Muscle layer of colon (tissue), 2 donors: ENCODE measurements around the gene THSD7B.

Experiments used
- H3K27ac ChIP-seq: one replicate; pipeline ENCODE4 v1.7.0; 2013; ENCODE audit warnings: low read depth, mild to moderate bottlenecking, low read length, moderate library complexity
- H3K27me3 ChIP-seq, 2 donors: one replicate each; pipeline ENCODE4 v1.7.0; 2013; ENCODE audit warnings: low read length in 2 of 2, mild to moderate bottlenecking in 2 of 2; ENCODE audit not compliant: insufficient read depth in 2 of 2, control insufficient read depth in 1 of 2
- H3K36me3 ChIP-seq: one replicate; pipeline ENCODE4 v1.7.0; 2013; ENCODE audit warnings: mild to moderate bottlenecking, low read length; ENCODE audit not compliant: insufficient read depth
- H3K4me1 ChIP-seq: one replicate; pipeline ENCODE4 v1.7.0; 2013; ENCODE audit warnings: mild to moderate bottlenecking, low read length; ENCODE audit not compliant: insufficient read depth
- H3K4me3 ChIP-seq, 2 donors: one replicate each; pipeline ENCODE4 v1.7.0; 2013; ENCODE audit warnings: low read length in 2 of 2, low read depth in 1 of 2, mild to moderate bottlenecking in 1 of 2, moderate library complexity in 1 of 2
- H3K9ac ChIP-seq: one replicate; pipeline ENCODE4 v1.7.0; 2013; ENCODE audit warnings: low read length
- H3K9me3 ChIP-seq: one replicate; pipeline ENCODE4 v1.7.0; 2013; ENCODE audit warnings: mild to moderate bottlenecking, low read length
- donor health status: abdominal sarcoma.
- donor health status: Adenocarcinoma of cecum.

Gene THSD7B

DNA sequence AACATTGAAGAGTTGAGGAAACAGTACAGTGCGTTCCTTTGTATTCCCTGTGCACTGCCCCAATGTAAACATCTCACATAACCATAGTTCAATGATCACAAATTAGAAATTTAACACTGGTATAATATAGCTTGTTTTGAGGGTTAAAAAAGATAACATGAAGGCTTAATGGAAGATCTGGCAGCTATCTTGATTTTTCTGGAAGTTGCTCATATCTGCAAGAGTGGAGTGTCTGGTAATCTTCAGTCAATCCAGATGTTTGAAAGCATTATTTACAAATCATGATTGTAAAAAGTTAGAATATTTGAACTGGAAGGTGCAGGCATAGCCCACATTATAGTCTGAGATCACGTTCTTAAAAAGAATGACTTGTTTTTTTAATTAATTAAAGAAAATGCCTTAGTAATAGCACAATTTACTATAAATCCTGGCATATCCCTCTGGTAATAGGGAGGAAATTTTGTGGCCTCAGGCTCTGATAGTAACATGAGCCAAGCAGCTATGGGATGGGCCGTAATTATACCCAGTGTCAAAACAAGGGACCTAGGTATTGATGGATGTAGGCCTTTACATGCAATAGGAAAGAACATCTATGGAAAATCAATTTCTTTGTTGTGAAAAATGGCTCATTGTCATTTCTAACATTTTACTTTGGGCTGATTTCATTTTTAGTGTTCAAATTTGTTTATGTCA lies 418.0 kb downstream of the THSD7B start:
- Histone ChIP-seq H3K27ac (no peak overlapping the region), H3K4me1 (no peaks in the 10 kb centered on the region), H3K4me3 (no peak overlapping the region), H3K36me3 (no peaks in the 10 kb centered on the region), H3K27me3 (no peaks in the 10 kb centered on the region), H3K9me3 (no peaks in the 10 kb centered on the region), H3K9ac (no peak overlapping the region)

DNA sequence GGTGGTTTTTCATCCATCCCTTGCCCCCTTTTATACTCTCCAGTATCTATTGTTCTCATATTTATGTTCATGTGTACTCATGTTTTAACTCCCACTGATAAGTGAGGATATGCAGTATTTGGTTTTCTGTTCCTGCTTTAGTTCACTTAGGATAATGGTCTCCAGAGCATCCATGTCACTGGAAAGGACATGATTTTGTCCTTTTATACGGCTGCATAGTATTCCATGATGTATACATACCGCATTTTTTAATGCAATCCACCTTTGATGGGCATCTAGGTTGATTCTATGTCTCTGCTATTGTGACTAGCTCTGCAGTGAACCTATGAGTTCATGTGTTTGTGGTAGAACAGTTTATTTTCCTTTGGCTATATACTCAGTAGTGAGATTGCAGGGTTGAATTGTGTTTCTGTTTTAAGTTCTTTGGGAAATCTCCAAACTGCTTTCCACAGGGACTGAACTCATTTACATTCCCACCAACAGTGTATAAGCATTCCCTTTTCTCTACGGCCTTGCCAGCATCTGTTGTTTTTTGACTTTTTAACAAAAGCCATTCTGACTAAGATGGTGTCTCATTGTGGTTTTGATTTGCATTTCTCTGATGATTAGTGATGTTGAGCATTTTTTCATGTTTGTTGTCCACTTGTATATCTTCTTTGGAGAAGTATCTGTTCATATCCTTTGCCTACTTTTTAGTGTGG lies 420.2 kb downstream of the THSD7B start:
- H3K4me3 ChIP-seq = no peak overlapping the region
- no peak overlapping the region for H3K27ac ChIP-seq
- H3K27me3 ChIP-seq = no peaks in the 10 kb centered on the region
- no peaks in the 10 kb centered on the region for H3K36me3 ChIP-seq
- H3K9me3 ChIP-seq = no peaks in the 10 kb centered on the region
- H3K4me1 ChIP-seq = no peaks in the 10 kb centered on the region
- H3K9ac ChIP-seq = no peak overlapping the region

DNA sequence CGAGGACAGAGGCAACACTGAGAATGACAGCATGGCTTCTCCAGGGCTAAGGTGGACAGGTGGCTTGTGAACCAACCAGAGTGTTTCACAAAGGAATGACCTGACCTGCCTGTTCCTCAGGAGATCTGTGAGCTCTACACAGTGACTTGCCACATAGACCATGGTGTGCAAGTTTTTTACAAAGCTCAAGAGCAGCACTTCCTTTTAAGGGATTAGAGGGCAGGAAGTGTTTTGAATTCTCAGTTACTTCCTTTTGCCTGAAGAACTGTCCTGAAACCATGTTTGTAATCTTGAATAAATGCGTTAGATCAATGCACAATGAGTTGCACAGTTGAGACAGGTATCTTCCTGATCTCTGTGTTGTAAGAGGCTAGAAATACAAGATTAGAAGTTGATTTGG lies 421.9 kb downstream of the THSD7B start:
- Histone ChIP-seq H3K9ac (no peak overlapping the region), H3K4me3 (no peak overlapping the region), H3K27me3 (no peaks in the 10 kb centered on the region), H3K36me3 (no peaks in the 10 kb centered on the region), H3K9me3 (no peaks in the 10 kb centered on the region), H3K27ac (no peak overlapping the region), H3K4me1 (no peaks in the 10 kb centered on the region)

DNA sequence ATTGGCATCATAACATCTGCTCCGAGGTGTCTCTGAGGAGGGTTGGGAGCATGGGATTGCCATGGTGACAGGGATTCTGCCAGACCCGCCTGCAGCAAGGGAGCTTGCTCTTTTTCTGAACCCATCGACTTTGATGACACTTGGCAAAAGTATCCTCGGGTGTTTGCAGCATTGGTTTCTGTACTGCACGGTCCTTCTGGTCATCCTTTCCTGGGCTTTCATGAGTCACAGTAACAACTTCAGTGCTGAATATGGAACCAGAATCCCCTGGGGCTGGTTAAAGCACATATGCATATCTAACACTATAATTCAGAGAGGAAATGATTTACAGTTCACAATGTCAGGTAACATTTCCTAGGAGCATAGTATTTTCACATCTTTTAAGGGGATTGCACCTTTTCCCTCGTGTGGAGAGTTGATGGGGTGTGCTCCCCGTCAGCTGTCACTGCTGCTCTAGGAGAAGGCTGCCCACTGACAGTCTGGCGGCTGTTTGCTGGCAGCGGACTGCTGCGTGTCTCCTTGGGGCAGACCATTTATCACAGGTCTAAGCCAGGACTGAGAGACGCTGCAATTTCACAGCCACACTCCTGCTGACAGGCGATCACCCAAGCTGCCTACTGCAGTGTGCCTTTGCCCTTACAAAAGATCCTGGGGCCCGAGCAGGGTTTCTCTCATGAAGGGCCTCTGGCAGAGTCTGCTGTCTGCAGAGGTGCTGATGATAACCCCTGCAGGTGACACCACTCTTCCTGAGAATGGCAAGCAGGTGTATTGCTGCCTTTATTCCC lies 425.3 kb downstream of the THSD7B start:
- H3K4me1 ChIP-seq = no peaks in the 10 kb centered on the region
- no peaks in the 10 kb centered on the region for H3K27me3 ChIP-seq
- no peak overlapping the region for H3K27ac ChIP-seq
- no peak overlapping the region for H3K9ac ChIP-seq
- H3K4me3 ChIP-seq = no peak overlapping the region
- H3K36me3 ChIP-seq = no peaks in the 10 kb centered on the region
- H3K9me3 ChIP-seq = no peaks in the 10 kb centered on the region

DNA sequence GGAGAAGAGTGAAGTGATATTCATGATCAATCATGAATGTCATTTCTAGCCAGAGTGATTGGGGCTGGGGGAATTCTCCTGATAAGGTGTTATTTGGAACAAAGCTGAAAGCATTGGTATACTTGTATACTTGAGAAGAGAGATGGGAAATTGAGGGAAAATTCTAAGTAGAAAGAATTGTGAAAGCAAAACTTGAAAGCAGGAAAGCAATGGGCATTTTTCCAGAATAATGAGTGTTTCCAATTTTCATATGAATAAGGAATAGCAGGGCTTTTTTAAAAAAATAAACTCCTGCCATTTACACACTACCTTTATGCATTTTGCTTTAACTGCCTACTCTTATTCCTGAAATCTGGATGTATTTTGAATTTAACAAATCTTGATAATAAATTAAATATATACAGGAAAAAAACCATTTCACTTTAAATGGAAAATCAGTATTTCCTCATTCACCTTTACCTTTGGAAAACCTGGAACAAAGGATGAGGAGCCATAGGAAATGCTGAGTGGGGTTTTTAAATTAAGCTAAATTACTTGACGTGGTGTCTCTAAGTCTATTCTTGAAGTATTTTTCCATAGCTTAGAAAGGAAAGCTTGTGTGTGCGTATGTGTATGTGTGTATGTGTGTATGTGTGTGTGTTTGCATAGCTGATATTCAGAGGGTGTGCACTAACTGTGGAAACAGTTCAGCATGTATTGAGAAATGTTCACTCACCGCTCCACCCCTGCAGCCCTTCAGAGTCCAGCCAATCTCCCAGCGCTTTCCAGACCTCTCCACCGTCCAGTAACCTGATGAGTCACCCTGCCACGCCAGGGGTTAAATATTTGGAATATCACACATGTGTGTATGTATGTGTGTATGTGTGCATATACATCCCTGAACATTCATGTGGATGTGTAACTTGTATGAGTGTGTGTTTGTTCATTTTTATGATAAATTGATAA lies 427.3 kb downstream of the THSD7B start:
- Histone ChIP-seq H3K36me3 (no peaks in the 10 kb centered on the region), H3K27ac (no peak overlapping the region), H3K4me1 (no peaks in the 10 kb centered on the region), H3K27me3 (no peaks in the 10 kb centered on the region), H3K9ac (no peak overlapping the region), H3K4me3 (no peak overlapping the region), H3K9me3 (no peaks in the 10 kb centered on the region)

DNA sequence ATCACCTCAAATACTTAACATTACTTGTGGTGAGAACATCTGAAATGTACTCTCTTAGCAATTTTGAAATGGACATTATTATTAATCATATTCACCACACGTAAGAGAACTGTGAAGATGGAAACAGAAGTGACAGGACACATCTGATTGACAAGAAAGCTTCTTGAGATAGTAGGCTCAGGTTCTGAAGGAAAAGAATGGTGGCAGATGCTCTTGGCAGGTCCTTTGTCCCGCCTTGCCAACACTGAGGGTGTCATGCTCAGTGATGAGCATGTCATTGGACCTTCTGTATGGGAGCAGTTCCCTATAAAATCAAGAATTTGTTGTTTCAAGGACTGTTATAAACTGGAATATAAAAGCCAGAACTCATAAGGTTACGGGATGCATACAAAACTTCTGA lies 428.1 kb downstream of the THSD7B start:
- H3K4me3 ChIP-seq = no peak overlapping the region
- no peaks in the 10 kb centered on the region for H3K4me1 ChIP-seq
- no peaks in the 10 kb centered on the region for H3K27me3 ChIP-seq
- no peaks in the 10 kb centered on the region for H3K9me3 ChIP-seq
- no peak overlapping the region for H3K27ac ChIP-seq
- H3K36me3 ChIP-seq = no peaks in the 10 kb centered on the region
- no peak overlapping the region for H3K9ac ChIP-seq

DNA sequence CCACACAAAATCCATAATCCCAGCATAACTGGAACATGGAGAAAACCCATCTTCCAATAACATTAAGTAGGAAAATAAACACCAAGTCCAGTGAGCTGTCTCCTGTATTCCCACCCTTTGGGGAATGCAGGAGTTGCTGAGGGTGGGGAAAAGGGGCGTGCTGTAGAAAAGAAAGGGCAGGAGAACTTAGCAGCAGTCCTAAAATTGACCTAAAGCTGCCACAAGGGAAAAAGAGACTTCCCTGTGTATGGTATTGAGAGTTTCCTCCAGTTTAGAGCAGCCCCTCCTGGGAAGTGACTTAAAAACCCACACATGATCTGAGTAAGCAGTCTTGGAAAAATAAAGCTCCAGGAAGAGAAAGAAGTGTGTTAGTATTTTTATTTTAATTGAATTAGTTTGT lies 428.8 kb downstream of the THSD7B start:
- Histone ChIP-seq H3K36me3 (no peaks in the 10 kb centered on the region), H3K4me3 (no peak overlapping the region), H3K9me3 (no peaks in the 10 kb centered on the region), H3K27me3 (no peaks in the 10 kb centered on the region), H3K4me1 (no peaks in the 10 kb centered on the region), H3K27ac (no peak overlapping the region), H3K9ac (no peak overlapping the region)

DNA sequence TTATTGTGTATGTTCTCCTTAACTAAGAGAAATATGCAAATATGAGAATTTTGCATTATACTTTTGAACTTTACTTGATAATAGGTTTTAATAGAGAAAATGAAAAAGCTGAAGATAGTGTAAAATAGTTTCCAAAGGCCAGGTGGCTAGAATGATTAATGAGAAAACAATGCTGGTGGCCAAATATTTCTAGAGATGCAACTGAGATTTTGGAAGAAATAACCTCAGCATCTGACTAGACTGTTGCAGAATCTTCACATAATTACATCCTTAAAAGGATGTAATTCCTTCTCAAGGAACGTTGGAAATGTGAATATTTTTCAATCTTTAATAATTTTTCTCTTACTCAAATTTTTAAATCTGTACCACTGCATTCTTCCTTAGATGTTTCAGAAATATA lies 434.4 kb downstream of the THSD7B start:
- Histone ChIP-seq H3K27ac (no peak overlapping the region), H3K36me3 (no peaks in the 10 kb centered on the region), H3K9ac (no peak overlapping the region), H3K27me3 (no peaks in the 10 kb centered on the region), H3K4me1 (no peaks in the 10 kb centered on the region), H3K9me3 (no peaks in the 10 kb centered on the region), H3K4me3 (no peak overlapping the region)

DNA sequence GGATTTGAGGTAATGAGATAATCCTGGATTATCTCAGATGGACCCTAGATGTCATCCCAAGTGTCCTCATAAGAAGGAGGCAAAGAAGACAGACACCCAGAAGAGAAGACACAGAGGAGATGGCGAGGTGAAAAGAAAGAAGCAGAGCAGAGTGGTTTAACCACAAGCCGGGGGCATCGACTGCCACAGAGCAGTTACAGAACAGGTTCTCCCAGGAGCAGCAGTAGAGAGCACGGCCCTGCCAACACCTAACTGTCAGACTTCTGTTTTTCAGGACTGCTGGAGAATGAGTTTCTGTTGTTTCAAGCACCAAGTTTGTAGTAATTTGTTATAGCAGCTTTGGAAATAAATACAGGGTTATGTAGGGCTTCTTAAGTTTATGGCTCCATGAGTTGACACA lies 437.0 kb downstream of the THSD7B start:
- Histone ChIP-seq H3K36me3 (no peaks in the 10 kb centered on the region), H3K9me3 (no peaks in the 10 kb centered on the region), H3K27me3 (no peaks in the 10 kb centered on the region), H3K4me1 (no peaks in the 10 kb centered on the region), H3K9ac (no peak overlapping the region), H3K4me3 (no peak overlapping the region), H3K27ac (no peak overlapping the region)

DNA sequence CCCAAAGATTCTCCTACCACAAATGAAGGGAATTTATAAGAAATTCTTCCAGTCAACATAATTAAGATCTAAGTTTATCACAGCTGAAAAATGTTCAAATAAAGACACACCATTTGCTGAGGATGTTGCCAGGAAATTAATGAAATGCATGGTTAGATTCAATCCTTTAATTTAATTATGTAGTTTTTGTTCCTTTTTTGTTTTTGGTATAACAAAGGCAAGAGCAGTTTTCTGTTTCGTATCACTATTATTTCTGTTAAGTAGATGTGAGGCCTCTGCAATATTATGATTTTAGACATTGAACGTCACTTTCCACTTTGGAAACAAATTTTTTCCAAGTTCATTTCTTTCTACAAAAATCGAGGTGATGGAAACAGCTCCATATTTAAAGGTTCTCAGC lies 440.0 kb downstream of the THSD7B start:
- H3K4me3 ChIP-seq = no peak overlapping the region
- no peaks in the 10 kb centered on the region for H3K4me1 ChIP-seq
- no peaks in the 10 kb centered on the region for H3K36me3 ChIP-seq
- H3K9ac ChIP-seq = no peak overlapping the region
- no peaks in the 10 kb centered on the region for H3K27me3 ChIP-seq
- no peaks in the 10 kb centered on the region for H3K9me3 ChIP-seq
- H3K27ac ChIP-seq = no peak overlapping the region

DNA sequence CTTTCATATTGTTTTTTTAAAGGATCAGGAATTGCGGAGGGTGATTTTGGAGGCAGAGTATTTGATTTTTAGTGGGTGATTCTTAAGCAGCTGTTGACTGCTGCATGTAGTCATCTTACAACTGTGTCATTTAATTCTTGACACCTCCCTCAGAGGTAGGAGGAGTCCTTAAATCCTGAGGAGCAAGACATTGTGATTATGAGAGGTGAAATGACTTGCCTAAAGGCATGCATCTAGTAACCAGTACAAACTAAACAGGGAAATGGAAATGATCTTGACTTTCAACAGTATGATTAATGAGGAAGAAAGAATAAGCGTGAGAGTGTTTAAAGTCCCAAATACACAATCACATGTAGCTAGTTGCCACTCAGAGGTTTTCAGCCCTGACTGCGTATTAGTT lies 440.7 kb downstream of the THSD7B start:
- Histone ChIP-seq H3K27ac (no peak overlapping the region), H3K9me3 (no peaks in the 10 kb centered on the region), H3K27me3 (no peaks in the 10 kb centered on the region), H3K4me1 (no peaks in the 10 kb centered on the region), H3K9ac (no peak overlapping the region), H3K4me3 (no peak overlapping the region), H3K36me3 (no peaks in the 10 kb centered on the region)
